HG02870 (cell line): ENCODE data around the gene FTCD.

Experiments used
- ATAC-seq: cut with Tn5 transposase; IDR thresholded peaks from one replicate; pipeline ENCODE4 v1.9.1; 2021; ENCODE audit warnings: mild to moderate bottlenecking, moderate library complexity; ENCODE audit not compliant: unreplicated experiment

FTCD gene

DNA sequence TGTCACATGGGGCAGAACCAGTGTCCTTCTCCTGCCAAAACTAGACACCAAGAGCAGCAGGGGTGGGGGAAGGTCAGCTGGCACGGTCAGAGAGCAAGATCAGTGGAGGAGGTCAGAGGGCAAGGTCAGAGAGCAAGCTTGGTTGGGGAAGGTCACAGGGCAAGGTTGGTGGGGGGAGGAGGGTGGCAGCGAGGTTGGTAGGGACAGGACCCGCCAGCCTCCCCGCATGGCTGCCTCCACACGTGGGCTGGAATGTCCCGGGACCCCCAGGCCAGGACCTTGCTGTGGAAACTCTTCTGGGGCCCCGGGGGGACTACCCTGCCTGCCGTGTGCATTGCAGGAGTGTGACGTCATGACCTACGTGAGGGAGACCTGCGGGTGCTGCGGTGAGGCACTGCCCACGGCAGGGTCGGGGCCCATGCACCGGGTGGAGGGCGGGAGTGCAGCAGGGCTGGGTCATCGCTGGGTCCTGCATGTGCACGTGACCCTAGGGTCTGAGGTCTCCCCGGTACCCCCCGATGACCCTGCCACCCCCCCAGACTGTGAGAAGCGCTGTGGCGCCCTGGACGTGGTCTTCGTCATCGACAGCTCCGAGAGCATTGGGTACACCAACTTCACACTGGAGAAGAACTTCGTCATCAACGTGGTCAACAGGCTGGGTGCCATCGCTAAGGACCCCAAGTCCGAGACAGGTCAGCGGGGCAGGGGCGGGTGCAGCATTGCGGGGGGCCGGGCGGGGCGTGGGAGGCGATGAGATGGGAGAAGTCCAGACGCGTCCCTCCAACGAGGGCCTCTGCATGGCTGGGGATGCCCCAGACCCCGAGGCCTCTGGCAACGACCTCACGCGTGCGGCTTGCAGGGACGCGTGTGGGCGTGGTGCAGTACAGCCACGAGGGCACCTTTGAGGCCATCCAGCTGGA is 30.2 kb downstream of the FTCD start:
- no peak for ATAC-seq

DNA sequence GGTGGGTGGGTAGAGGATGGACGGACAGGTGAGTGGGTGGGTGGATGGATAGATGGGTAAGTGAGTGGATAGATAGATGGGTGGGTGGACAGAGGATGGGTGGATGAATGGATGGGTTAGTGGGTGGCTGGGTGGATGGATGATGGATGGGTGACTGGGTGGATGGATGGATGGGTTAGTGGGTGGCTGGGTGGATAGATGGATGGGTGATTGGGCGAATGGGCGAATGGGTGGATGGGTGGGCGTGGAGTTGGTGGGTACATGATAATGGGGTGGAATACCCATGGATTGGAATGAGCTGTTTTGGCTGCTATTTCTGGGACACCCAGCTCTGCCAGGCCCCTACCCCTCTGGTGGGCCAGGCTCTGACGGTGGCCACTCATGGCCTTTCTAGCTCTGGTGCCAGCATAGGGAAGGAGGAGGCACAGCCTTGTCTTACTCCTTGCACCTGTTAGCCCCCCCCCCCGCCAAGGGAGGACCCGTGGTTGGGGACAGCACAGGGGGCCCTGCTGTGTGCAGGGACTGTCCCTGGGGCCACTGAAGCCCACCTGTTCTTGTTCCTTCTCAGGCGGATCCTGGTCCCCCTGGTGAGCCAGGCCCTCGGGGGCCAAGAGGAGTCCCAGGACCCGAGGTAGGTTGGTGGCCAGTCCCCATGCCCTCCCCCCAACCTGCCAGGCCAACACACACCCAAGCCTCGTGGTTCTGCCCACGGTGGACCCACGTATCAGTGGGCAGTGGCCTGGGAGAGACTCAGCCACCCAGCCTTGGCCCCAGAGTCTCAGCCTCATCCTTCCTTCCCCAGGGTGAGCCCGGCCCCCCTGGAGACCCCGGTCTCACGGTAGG is 31.1 kb downstream of the FTCD start:
- ATAC-seq: no peak

DNA sequence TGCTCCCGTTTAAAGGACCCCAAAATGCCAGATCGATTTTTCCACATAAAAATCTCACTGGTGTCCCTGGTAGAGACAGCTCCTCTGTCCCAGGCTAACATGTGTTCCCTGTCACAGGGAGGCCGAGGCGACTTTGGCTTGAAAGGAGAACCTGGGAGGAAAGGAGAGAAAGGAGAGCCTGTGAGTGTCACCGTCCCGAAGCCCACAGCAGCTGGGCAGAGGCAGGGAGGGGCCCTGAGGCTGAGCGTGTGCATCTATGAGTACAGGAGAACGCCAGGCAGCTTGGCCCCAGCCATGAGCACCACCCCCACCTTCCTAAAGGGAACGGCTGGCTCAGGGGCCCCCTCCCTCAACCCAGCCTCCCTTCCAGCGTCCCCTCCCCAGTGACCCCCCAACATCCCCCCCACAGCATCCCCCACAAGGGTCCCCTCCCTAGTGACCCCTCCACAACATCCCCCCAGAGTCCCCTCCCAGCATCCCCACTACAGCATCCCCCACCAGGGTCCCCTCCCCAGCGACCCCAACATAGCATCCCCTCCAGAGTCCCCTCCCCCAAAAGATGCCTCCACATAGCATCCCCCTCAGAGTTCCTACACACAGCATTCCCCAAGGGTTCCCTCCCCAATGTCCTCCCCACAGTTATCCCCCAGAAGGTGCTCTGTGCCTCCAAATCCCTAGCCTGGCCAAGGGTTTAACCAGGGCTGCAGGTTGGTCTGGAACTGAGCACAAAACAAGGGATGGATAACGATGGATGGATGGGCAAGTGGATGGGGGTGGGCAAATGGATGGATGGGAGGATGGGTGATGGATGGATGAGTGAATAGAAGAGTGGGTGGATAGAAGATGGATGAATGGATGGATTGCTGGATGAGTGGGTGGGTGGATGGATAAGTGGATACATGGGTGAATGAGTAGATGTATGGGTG is 32.4 kb downstream of the FTCD start:
- no peak for ATAC-seq

DNA sequence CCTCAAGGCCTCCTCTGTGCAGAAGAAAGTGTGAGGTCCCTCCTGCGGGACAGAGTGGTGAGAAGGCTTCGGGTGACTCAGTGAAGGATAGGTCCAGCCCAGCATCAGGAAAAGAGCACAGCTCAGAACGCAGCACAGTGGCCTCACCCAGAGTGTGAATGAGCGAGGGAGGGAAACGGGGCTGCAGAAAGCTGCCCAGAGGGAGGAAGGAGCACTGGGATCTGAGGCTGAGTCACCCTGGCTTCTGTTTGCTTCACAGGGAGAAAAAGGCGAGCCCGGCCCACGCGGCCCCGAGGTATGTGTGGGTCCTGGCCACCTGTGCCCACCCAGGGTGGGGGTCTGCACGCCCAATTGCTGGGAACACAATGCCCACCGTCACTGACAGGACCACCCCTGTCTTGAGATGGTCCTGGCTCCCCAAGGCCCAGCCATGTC is 33.1 kb downstream of the FTCD start:
- ATAC-seq: no peak

DNA sequence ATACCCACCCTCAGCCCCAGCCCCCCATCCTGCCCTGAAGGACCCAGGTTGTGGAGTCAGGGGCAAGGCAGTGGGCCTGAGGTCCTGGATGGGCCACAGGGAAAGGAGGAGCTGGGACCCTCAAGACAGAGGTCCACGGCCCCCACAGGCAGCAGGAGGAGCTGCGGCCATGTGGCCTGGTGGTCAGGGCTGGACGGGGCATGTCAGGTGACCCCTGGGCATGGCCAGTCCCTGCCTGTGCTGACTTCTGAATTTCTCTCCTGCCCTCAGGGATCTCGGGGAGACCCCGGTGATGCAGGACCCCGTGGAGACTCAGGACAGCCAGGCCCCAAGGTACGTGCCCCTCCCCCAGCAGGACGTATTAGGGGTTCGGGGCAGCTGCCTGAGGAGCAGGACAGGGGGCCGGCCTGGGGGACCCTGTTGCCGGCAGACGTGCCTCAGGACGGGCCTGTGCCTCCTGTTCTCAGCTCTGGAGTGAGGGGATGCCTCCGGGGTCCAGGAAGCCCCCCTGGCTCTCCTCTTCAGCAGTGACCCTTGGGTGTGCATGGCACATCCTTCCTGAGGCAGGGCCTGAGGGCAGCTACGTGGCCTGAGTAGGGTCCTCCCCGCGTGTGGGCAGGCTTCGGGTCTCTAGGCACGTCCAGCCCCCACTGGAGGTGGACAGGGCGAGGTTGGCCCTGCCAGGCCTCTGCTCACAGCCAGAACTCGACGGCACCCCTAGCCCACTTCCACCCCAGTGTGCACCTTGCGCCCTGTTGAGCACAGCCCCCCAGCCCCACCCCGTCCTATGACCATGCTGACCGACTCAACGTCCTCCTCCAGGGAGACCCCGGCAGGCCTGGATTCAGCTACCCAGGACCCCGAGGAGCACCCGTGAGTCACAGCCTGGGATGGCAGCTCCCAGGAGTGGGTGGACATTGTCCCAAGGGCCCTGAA is 33.8 kb downstream of the FTCD start:
- ATAC-seq: no peak

DNA sequence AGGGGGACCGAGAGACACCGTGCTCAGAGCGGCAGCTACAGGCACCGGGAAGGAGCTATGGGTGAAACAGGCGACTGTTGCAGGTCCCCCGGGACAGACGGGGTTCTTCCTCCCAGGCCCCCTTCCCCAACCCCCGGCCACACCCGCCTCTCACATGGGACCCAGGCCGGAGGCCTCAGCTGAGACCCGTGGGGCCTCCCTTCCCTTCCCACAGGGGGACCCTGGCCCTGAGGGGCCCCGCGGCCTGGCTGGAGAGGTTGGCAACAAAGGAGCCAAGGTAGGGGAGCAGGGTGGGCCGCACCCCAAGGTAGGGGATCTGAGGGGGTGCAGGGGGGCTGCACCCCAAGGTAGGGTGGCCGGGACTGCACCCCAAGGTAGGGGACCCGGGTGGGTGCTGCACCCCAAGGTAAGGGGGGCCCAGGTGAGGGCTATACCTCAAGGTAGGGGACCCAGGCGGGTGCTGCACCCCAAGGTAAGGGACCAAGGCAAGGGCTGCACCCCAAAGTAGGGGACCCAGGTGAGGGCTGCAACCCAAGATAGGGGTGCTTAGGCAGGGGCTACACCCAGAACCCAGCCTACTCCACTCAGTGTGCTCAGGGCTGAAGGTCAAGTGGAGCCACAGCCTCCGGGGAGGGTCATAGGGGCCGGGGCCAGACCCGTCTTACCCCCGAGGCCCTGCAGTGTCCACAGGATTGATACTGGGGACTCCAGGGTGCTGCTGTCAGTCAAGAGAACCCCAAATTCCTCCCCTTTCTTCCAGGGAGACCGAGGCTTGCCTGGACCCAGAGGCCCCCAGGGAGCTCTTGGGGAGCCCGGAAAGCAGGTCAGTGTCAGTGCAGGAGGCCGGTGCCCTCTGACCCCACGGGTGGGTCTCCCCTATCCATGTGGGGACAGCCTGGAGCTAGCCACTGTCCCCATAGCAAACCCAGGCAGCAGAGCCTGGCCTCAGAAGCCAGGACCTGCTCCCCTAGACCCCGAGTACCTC is 34.8 kb downstream of the FTCD start:
- ATAC-seq: no peak

DNA sequence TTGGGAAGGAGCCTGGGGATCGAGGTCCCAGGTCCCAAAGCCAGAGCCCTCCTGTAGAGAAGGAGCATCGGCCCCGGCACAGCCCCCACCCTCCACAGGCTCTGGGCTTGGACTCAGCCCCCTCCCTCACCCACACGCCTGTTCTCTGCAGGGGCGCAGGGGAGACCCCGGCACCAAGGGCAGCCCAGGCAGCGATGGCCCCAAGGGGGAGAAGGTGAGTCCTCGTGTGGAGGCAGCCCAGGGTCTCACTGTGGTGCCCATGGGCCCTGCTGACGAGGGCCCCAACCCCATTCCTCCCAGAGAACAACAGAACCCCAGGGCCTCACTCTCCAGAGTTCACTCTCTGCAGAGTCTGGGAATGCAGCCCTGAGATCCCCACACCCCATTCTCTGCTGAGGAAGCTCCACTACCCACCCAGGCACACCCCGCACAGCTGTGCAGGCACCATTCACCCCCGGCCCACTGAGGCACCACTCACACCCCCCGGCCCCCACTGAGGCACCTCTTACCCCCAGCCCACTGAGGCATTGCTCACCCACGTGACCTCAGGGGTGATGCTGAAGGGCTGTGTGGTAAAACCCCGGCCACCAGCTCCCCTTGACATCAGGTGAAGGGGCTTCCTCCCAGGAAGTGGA is 35.6 kb downstream of the FTCD start:
- ATAC-seq: no peak

DNA sequence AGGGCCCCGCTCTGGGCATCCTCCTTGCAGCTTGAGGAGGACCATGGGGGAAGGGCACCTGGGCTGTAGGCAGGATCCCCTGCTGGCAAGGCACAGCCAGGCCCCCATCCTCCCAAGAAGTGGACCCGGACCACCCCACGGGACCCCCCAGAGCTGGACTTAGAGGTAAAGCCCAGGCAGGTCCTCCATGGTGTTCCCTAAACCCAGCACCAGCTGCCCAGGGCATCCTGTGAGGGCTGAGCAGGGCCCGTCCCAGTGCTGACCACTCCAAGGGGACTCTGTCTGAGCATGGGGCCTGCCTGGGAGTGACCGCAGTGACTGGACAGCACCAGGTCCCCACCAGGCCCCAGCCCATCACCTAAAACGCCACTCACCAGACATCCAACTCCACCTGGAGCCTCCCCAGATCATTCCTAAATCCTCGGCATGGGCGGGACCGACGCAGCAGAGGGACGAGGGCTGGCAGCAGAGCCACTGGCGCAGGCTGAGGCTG is 36.2 kb downstream of the FTCD start:
- ATAC-seq: no peak

DNA sequence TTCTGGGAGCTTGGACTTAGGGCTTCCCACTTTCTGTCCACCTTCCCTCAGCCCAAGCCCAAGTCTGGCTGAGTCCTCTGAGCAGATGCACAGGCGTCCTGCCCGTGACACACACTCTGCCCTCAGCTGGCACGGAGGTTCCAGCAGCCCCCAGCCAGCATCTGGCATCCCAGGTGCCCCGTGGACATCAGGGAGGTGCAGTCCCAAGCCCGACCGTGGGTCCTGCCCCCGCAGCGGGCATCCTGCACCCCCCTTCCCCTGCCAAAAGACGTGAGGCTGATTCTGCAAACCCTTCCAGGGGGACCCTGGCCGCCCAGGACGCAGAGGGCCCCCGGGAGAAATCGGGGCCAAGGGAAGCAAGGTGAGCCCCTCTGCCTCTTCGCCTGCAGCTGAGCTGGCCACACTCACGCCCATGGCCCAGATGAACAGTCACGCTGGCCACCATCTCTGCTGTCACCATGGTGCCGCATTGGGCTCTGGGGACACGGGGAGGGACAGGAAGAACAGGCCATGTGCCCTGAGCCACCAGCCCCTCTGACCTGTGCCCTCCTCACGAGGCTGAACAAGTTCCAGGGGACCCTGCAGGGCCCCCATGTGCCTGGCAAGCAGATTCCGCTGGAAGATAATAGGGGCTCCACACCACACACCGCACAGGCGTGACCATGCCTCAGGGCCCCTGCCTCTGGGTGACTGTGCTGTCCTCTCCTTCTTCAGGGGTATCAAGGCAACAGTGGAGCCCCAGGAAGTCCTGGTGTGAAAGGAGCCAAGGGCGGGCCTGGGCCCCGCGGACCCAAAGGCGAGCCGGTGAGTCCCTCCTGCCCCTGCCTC is 36.8 kb downstream of the FTCD start:
- no peak for ATAC-seq

DNA sequence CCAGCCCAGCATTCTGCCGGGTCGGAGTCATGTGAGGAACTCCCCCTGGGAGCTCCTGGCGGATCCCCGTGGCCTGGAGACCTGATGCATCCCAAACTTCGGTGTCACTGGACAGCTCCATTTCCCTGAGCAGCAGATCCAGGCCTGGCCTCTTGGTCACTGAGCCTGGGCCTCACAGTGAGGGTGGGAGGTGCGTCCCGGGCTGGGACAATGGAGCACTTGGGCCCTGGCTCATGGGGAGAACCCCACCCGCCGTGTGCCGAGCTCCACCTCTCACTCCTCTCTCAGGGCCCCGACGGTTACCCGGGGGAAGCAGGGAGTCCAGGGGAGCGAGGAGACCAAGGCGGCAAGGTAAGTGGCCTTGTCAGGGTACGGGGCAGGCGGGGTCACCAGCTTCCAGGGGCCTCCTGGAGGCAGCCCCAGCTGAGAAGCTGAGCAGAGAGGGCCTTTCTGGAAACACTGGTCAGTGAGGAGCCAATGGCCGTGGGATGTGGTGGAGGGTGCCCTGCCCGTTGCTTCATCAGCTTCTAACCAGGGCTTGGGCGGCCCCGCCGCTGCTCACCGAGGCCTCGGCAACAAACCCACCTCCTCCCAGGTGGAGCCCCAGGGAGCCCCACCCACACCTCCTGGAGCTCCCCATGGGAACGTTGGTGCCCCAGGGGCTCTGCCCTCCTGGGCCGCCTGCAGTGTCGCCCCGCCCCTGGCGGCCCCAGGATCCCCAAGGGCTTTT is 37.6 kb downstream of the FTCD start:
- ATAC-seq: no peak

DNA sequence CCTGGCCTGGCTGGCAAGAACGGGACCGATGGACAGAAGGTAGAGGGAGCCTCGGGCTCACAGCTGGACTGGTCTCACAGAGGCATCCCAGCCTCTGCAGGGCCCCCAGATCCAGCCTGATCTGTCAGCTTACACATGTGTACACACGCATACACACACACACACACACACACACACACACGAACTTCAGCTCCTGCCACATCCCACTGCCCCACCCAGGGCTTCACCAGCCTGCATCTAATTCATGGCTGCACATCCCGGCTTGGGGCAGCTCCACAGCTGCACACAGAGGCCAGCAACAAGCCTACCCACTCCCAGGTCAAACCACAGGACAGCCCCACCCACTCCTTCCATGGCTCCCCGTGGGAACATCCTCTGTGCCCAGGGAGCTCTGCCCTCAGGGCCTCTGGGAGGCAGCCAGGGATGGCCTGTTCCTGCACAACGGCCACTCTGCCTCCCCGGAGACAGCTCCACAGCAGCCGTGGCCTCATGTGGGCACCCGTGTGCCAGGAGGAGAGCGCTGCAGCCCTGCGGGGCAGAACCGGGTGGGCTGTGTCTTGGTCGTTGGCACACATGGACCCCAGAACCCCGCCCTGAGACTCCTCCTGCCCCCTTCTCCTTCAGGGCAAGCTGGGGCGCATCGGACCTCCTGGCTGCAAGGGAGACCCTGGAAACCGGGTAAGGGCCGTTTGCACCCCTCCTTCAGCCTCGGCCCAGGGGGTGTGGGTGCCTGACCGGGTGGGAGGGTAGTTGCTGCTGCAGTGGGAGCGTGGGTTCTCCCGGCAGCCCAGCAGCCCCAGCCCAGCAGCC is 38.4 kb downstream of the FTCD start:
- ATAC-seq: no peak

DNA sequence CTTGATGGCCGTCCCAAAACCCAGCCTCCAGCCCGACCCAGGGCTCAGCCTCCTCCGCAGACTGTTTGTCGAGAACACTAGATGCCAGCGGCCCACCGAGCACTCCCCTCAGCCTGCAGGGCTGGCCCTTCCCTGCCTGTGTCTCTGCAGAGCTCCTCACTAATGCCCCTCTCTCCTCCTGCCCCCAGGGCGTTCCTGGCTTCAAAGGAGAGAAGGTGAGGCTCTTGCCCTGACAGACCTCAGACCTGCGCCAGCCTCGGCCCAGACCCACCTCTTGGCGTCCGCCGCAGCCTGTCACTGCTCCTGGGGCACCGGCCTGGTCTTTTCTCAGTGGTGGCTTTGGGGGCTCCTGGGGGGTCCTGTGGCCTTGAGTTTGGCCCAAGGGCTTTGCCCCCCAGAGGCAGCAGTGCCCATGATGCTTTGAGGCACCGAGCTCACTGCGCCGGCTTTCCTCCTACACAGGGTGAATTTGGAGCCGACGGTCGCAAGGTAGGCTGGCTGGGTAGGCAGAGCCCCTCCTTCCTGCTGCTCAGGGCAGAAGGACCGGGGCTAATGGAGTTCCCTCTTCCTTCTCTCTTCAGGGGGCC is 39.1 kb downstream of the FTCD start:
- ATAC-seq: no peak

DNA sequence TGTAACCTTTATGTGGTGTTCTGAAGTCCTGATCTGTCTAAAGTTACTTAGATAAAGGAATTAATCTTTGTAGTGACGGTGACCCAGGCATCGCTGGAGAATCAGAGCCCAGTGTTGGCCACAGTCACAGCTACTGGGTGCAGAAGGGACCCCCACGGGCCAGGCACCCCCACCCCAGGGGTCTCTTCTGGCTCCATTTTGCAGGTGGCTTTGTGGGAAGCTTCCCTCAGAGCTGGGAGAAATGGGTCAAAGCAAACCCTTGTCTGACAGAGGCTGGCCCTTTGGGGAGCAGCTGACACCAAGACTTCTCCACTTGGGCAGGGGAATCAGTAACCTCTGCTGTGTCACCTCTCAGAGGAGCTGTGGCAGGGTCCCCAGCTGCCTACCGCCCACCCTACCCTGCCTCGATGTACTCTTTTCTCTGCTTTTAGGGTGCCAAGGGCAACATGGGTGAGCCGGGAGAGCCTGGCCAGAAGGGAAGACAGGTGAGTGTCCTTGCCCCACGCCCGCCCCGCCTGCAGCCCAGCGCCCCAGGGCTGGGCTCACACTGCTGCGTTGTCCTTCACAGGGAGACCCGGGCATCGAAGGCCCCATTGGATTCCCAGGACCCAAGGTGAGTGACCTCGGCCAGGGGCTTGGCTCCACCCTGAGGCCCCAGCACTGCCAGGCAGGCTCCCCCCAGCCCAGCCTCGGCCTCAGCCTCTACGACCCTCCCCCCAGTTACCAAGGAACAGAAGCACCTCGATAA is 39.8 kb downstream of the FTCD start:
- ATAC-seq: no peak

DNA sequence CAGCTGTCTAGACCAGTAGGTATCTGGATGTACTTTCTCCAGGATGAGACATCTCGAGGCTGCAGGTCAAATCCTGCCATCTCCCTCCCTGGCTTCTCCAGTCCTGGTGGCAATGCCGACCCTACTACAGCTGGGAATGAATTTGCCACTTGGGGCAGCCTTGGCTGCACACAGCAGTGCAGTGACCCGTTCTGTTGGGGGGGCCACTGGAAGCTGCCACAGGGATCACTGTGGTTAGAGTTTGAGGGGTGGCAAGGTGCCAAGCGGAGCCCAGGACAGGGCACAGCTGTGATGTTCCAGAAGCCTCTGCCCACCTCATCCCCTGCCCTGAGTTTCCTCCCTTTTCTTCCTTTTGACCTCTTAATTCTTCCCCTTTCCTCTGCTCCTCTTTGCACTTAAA is 40.4 kb downstream of the FTCD start:
- ATAC-seq: no peak
